GM12801 (cell line): Measurements from ENCODE around the gene GPR37L1.

Experiments
- TF ChIP-seq, protein P1 (sequence below): IDR thresholded peaks from one replicate; pipeline ENCODE4 v1.5.1; 2011; ENCODE audit warnings: control low read depth; ENCODE audit not compliant: insufficient read length; ENCODE audit errors: extremely low read depth

Gene GPR37L1

DNA sequence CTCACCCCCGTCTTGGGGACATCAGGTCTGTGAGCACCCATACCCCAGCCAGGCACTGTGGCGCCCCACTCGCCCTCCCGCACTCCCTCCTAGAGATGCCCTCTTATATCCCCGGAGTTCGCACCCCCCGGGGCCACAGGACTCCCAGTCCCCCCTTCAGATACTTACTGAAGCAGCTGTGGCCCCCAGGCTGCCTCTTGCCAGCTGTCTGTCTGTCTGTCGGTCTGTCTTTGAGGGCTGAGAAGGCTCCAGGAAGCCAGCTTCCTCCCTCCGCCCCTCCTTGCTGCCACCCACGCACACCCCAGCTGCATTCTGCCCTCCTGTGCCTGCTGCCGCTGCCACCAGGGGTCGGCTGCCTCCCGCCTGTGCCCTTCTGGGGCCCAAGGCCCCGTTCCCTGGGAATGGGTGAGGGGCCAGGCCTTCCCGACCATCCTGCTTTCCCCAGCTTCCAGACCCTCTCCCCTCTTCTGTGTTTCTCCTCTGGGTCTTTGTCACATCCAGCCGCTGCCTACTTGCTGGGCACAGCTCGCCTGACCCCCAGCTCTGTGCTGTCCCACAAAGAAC is 37.7 kb downstream of the GPR37L1 start, which contains the start of gene PTPN7:
TSS of gene PTPN7 (minus strand) at position 226 of the 564 bp plus-strand sequence. CDS start 1,200 bp downstream, outside the sequence.
- TF ChIP-seq, protein P1, sequence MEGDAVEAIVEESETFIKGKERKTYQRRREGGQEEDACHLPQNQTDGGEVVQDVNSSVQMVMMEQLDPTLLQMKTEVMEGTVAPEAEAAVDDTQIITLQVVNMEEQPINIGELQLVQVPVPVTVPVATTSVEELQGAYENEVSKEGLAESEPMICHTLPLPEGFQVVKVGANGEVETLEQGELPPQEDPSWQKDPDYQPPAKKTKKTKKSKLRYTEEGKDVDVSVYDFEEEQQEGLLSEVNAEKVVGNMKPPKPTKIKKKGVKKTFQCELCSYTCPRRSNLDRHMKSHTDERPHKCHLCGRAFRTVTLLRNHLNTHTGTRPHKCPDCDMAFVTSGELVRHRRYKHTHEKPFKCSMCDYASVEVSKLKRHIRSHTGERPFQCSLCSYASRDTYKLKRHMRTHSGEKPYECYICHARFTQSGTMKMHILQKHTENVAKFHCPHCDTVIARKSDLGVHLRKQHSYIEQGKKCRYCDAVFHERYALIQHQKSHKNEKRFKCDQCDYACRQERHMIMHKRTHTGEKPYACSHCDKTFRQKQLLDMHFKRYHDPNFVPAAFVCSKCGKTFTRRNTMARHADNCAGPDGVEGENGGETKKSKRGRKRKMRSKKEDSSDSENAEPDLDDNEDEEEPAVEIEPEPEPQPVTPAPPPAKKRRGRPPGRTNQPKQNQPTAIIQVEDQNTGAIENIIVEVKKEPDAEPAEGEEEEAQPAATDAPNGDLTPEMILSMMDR: no peak

DNA sequence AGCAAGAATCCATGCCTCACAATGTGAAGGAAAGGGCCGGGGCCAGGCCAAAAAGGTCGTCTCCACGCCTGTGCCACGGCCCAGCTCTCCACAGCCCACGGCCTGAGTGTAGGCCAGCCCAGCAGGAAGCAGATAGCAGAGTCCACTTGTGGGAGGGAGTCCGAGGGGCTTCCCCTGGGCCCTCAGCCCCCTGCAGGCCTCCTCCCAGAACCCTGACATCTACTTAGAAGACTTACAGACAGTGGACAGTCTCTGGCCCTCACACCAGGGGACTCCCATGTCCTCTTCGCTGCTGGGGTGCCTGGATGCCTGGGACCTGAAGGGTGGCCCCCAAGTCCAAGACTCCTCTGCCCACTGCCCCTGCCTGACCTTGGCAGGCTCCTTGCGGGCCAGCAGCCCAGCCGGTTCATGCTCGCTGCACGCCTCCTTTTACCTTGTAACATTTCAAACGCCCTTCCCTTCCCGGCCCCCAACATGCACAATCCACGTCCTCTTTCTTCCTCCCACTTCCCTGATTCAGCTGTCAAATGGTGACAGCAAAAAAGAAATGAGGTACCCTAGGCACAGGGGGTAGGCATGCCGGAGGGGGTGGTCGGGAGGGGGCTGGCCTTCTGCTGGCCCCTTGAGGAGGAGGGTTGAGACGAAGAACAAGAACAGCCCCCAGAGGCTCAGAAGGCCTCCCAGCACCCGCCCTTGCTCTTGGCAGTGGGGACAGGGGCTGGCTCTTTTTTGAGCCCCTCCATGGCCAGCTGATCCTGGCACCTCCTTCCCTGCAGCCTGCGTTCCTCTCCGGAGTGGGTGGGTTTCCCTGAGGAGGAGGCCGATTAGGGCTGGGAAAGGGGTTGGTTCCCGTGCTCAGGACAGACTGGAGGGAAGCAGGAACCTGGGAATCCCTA is 38.7 kb downstream of the GPR37L1 start:
- TF ChIP-seq, protein P1: no peak

DNA sequence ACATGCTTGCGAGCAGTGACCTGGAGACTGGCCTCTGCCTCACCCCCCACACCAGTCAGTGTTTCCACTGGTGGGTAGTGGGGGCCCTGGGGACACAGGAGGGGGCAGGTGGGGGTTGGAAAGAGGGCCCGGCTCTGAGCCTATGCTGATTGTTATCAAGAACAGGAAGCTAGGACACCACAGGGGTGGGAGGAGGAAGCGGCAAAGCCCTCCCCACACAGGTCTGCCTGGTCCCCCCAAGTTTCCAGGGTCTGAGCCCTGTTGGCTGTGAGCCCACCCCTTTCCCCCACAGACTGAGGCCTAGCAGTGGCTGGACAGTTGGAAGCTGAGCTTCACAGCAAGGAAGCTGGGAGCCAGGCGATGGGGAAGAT is 39.3 kb downstream of the GPR37L1 start:
- TF ChIP-seq, protein P1: no peak

DNA sequence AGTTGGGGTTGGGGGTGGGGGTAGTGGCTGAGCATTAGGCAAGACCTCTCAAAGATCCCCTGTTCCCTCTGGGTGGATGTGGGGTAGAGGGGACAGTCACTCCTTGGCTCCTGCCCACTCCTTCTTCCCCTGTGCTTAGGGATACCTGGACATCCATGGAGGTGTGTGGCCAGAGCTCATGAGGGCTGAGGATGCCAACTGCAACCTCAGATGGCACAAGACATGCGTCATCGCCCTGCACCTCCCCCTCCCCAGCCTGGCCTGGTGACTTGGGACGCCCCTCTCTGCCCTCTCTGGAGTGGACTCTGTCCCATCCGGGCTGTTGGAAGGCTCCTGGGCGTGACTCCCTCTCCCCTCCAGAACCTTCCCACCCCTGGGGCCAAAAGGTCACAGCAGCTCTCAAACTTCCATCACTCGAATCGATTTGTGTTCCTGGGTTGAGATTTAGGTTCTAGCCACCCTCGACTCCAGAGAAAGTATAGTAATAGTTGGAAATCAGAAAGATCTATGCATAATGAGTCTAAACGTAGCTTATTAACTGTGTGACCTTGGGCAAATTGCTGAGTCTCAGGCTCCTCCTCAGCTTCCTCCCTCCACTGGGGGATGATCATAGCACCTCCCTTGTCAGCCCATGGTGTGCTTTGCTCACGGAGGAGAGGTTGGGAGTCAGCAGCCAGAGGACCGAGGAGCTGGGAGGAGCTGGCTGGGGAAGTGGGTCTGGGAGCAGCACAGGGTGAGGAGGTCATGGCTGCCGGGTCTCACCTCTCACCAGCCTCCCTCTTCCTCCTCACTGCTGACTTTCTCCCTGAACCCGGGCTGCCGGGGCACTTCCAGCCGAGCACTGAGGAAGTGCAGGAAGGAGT is 39.9 kb downstream of the GPR37L1 start:
- TF ChIP-seq, protein P1: no peak

DNA sequence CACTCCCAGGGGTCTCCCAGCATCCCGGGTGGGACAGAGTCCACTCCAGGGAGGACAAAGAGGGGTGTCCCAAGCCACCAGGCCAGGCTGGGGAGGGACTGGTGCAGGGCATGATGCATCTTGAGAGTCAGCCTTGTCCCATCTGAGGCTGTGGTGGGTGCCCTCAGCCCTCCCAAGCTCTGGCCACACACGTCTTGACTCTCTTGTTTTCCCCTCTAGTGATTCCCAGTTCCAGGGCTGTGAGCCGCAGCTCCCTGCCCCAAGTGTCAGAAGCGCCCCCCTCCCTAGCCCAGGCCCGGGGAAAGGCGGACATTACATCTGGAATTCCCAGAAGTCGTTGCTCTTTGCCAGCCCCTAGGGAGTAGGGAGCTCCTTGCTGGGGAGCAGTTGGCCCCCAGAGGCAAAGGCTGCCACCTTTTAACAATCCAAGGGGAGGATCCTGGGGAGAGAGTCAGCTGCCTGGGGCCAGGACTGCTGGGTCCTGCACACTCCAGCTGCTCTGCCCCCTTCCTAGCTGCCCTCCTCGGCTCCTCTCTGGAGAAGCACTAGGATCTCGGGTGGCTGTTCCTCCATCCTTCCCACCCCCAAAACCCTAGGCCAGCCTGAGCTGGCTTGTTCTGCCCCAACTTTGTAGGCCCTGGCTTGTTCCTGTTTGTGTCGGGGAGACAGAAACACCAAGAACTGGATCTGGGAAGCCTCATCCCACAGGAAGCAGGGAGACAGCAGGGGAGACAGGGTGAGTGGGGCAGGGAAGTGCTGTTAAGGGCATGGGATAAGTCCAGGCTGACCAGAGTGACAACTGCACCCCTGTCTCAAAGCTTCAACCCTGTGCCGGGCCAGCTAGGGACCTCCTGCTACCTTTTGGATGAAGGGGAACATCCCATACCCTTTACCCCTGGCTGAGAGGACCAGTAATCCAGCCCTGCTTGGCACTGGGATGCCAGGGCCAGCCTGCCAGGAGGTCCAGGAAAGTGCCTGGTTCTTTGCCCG is 40.9 kb downstream of the GPR37L1 start:
- TF ChIP-seq, protein P1: no peak

DNA sequence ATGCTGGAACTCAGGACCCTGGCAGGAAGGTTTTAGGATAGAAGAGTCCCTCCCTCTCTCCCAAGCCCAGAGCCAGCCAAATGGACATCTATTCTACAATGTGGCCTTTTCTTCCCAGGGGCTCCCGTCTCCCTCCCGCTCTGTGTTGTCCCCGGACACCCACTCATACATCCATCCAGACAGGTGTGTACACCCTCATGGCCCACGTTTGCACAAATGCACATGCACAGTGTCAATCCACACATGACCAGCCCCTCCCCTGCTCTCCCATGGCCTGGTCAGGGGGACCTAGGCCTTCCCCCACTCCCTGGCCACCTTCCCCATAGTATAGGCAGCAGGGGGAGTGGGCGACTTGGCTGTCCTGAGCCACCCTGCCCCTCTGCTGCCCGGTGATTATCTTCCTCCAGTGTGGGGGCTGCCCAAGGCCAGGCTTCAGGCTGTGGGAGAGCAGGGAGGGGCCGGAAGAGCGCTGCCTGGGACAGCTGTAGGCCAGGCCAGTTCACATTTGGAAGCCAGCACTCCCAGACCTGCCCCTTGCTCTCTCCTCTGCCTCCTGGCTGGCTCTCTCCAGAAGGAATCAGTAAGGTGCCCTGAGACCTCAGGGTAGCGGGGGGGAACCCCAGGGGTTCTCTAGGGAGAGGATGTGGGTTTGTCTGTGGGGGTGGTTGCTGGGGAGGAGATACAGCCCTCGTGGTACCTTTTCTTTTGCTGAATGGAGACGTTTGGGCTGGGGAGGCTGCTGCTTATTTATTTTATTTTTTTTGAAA is 41.7 kb downstream of the GPR37L1 start:
- TF ChIP-seq, protein P1: no peak
